Activated CD8-positive, alpha-beta T cell treated with anti-CD3 and anti-CD28 coated beads for 36 hours (primary cell): ENCODE measurements around the gene TEDDM1. TPM values are rescaled to one million over a fixed set of nuclear protein-coding genes. Genes with fewer than 3 reads are reported as not detected.
A peak's percentile ranks its signal among the peaks of the same experiment; 100 is the strongest.

Experiments
- ATAC-seq: fragments of 200-7000 bp; cut with Tn5 transposase; one replicate; pipeline ENCODE4 v1.10.0; 2021; ENCODE audit warnings: mild to moderate bottlenecking, moderate library complexity
- CTCF ChIA-PET: fragments of 350-600 bp; sonication (Branson Sonifier 250); formaldehyde crosslinking; loops from one replicate; lab custom pipeline; 2021; ENCODE audit warnings: antibody characterized with exemption; lab: Charles Lee
- POLR2A ChIA-PET: fragments of 350-600 bp; sonication (Branson Sonifier 250); formaldehyde crosslinking; loops from one replicate; lab custom pipeline; 2021; ENCODE audit warnings: antibody characterized with exemption; lab: Charles Lee
- DNase-seq: peaks from one replicate; pipeline ENCODE4 v3.0.0-alpha.2; 2020
- H3K27ac Mint-ChIP-seq: one replicate; pipeline ENCODE4 v1.8.0; 2021; ENCODE audit warnings: mild to moderate bottlenecking, mixed read lengths
- H3K27me3 Mint-ChIP-seq: one replicate; pipeline ENCODE4 v1.8.0; 2021; ENCODE audit warnings: mixed read lengths
- H3K36me3 Mint-ChIP-seq: one replicate; pipeline ENCODE4 v1.8.0; 2021; ENCODE audit warnings: low read depth, mixed read lengths
- H3K4me1 Mint-ChIP-seq: one replicate; pipeline ENCODE4 v1.8.0; 2021; ENCODE audit warnings: low read depth, mixed read lengths
- H3K4me3 Mint-ChIP-seq: one replicate; pipeline ENCODE4 v1.8.0; 2021; ENCODE audit warnings: mild to moderate bottlenecking, moderate library complexity, mixed read lengths
- H3K9me3 Mint-ChIP-seq: one replicate; pipeline ENCODE4 v1.8.0; 2021; ENCODE audit warnings: mixed read lengths
- intact Hi-C: fragments of 100-400 bp; cut with micrococcal nuclease; formaldehyde crosslinking; loops from one replicate; pipeline ENCODE4 v1.10.0; 2022
- total RNA-seq, 2 experiments: library from RNA; stranded (reverse); gene quantifications; one replicate each; pipeline ENCODE4 v1.2.3, GENCODE V29; 2021
- TF ChIP-seq, protein P1 (sequence below): fragments of 200-600 bp; IDR thresholded peaks from one replicate; pipeline ENCODE4 v1.8.0; 2022; ENCODE audit warnings: antibody characterized with exemption, mild to moderate bottlenecking

TEDDM1 gene
- total RNA-seq, 2 experiments from 2014 or later, result not detected

DNA sequence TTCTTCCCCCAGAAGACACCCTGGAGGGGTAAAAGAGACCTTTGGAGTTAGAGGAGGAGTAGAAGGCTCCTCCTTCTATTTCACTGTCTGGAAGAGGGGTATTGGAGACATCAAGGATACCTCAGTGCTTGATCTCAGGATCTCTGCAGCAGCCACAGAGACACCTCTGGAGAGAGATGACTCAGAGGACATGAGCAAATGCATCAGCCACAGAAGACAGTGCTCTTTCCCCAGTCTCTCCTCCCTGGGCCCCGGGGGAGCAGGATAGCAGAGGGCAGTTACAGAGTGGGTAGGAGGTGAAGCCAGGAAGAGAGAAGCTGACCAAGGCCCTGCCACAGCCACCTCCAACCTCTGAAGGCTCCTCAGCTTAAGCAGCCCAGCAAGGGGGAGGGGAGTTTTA lies 15.3 kb upstream of the TEDDM1 start:
- Mint-ChIP-seq H3K4me3 (no peak overlapping the region), H3K36me3 (no peaks in the 10 kb centered on the region), H3K27ac (no peak overlapping the region), H3K9me3 (no peaks in the 10 kb centered on the region), H3K4me1 (no peaks in the 10 kb centered on the region), H3K27me3 (peaks cover 13% of the 10 kb centered on the region)
- intact Hi-C loops, result no loop called here
- ATAC-seq (peak; percentile 45), DNase-seq (no peak)
- POLR2A ChIA-PET, result no interaction called here
- CTCF ChIA-PET, result interaction anchor here (1.3 to 1.7 kb wide), 2 partner anchors 19 to 273 kb away, joined by 5 to 6 read pairs; no protein-coding TSS in a partner anchor
- TF ChIP-seq, protein P1, sequence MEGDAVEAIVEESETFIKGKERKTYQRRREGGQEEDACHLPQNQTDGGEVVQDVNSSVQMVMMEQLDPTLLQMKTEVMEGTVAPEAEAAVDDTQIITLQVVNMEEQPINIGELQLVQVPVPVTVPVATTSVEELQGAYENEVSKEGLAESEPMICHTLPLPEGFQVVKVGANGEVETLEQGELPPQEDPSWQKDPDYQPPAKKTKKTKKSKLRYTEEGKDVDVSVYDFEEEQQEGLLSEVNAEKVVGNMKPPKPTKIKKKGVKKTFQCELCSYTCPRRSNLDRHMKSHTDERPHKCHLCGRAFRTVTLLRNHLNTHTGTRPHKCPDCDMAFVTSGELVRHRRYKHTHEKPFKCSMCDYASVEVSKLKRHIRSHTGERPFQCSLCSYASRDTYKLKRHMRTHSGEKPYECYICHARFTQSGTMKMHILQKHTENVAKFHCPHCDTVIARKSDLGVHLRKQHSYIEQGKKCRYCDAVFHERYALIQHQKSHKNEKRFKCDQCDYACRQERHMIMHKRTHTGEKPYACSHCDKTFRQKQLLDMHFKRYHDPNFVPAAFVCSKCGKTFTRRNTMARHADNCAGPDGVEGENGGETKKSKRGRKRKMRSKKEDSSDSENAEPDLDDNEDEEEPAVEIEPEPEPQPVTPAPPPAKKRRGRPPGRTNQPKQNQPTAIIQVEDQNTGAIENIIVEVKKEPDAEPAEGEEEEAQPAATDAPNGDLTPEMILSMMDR, result no peak

DNA sequence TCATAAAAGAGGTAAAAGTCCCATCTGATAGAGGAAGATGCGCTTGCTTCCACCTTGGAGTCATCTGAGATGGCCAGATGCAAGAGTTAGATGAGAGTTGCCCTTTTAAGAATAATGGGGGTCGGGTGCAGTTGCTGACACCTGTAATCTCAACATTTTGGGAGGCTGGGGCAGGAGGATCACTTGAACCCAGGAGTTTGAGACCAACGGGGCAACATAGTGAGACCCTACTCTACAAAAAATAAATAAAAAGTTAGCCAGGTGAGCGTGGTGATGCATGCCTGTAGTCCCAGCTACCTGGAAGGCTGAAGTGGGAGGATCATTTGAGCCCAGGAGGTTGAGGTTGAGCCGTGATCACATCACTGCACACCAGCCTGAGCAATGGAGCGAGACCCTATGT lies 13.5 kb upstream of the TEDDM1 start:
- ATAC-seq, result no peak
- intact Hi-C loops, result no loop called here
- Mint-ChIP-seq H3K4me3 (no peak overlapping the region), H3K4me1 (no peaks in the 10 kb centered on the region), H3K27ac (no peak overlapping the region), H3K27me3 (peaks cover 12% of the 10 kb centered on the region), H3K9me3 (no peaks in the 10 kb centered on the region), H3K36me3 (no peaks in the 10 kb centered on the region)
- CTCF ChIA-PET, result no interaction called here
- TF ChIP-seq, protein P1, result no peak
- DNase-seq, result no peak
- POLR2A ChIA-PET, result no interaction called here

DNA sequence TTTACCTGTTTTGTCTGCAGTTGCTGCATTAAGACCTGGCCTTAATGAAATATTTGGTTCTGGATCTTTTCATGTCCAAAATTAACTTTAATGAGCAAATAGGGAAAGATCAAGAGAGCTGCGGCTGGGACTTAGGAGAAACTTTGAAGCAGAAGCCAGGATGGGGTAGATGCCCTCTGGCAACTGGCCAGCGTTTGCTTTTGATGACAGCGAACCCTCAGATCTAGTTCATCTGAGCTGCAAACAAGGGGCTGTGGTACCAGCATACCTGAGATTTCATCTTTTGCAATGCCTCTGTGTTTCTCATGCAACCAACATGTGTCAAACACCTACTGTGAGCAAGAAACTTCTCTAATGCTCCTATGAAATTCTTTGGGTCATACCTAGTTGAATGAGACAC lies 13.0 kb upstream of the TEDDM1 start:
- Mint-ChIP-seq H3K27ac (no peak overlapping the region), H3K36me3 (no peaks in the 10 kb centered on the region), H3K27me3 (peaks cover 12% of the 10 kb centered on the region), H3K9me3 (no peaks in the 10 kb centered on the region), H3K4me1 (no peaks in the 10 kb centered on the region), H3K4me3 (no peak overlapping the region)
- POLR2A ChIA-PET, result no interaction called here
- no peak for ATAC-seq
- intact Hi-C loops, result no loop called here
- CTCF ChIA-PET, result no interaction called here
- no peak for DNase-seq
- TF ChIP-seq, protein P1, result no peak

DNA sequence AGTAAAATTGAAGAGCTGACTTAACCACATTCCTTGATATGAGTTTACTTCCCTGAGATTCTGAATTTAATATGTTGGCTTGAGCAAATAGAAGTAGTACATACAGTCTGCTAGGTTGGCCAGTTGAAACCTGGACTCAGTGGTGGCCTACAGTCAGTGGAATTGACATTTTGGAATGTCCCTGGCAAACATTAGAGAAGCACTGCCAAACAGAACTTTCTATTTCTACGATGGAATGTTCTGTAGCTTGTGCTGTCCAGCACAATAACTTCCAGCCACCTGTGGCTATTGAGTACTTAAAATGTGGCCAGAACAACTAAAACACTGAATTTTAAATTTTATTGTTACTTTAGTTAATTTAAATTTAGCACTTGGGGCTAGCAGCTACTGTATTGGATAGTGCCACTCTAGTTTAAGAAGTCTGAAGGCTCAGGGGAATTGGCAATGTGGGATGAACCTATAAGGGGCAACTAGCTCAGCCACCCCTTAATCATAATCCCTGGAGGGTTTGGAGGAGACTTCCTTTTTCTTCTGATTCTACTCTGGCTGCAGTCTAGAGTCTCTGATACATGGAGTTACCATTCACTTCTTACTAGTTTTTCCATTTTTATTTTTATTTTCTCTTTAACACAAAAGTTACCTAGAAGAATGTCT lies 10.3 kb upstream of the TEDDM1 start:
- H3K36me3 Mint-ChIP-seq, result no peaks in the 10 kb centered on the region
- CTCF ChIA-PET, result interaction anchor here (0.6 to 1.1 kb wide), 3 partner anchors 268 to 330 kb away, joined by 3 to 4 read pairs (median 3); no protein-coding TSS in a partner anchor
- POLR2A ChIA-PET, result no interaction called here
- H3K27ac Mint-ChIP-seq, result no peak overlapping the region
- intact Hi-C loops, result no loop called here
- H3K9me3 Mint-ChIP-seq, result no peaks in the 10 kb centered on the region
- TF ChIP-seq, protein P1, result no peak
- ATAC-seq, result no peak
- H3K4me3 Mint-ChIP-seq, result no peak overlapping the region
- no peak for DNase-seq
- H3K4me1 Mint-ChIP-seq, result no peaks in the 10 kb centered on the region
- peaks cover 12% of the 10 kb centered on the region for H3K27me3 Mint-ChIP-seq

DNA sequence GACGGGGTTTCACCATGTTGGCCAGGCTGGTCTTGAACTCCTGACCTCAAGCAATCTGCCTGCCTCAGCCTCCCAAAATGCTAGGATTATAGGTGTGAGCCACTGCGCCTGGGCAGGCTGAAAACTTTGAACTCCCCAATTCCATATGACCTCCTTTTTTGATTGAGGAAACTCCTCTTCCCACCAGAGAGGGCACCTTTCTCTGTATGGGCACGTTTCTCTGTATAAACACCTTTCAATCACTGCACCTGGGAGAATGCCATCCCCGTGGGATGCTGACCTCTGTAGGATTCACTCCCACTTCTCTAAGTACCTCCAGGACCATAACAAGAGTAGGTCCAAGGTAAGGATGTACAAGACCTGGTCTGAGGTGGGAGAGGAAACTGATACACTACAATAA lies 9.7 kb upstream of the TEDDM1 start:
- POLR2A ChIA-PET, result no interaction called here
- DNase-seq, result no peak
- Mint-ChIP-seq H3K4me3 (no peak overlapping the region), H3K4me1 (no peaks in the 10 kb centered on the region), H3K27ac (no peak overlapping the region), H3K27me3 (peaks cover 8% of the 10 kb centered on the region), H3K36me3 (no peaks in the 10 kb centered on the region), H3K9me3 (no peaks in the 10 kb centered on the region)
- CTCF ChIA-PET, result interaction anchor here (1.1 kb wide), 1 partner anchor 267 kb away, joined by 4 read pairs; no protein-coding TSS in a partner anchor
- ATAC-seq, result no peak
- TF ChIP-seq, protein P1, result no peak
- intact Hi-C loops, result no loop called here
